GM12878 (cell line): ENCODE data around the gene LMX1A. TPM values are rescaled to one million over a fixed set of nuclear protein-coding genes. Genes with fewer than 3 reads are reported as not detected.

Experiments used
- ATAC-seq: fragments of 200-7000 bp; cut with Tn5 transposase; 3 replicates; pipeline ENCODE4 v1.9.1; 2020; ENCODE audit warnings: mild to moderate bottlenecking, moderate library complexity
- Bru-seq: library from RNA; stranded (reverse); fragments of 400-500 nt; gene quantifications from one replicate; lab custom pipeline; 2021; lab: Mats Ljungman, UMichigan
- BruChase-seq, 2 experiments: library from RNA; stranded (reverse); fragments of 400-500 nt; gene quantifications; one replicate each; lab custom pipeline; 2021; lab: Mats Ljungman, UMichigan
- BruUV-seq: library from RNA; stranded (reverse); fragments of 400-500 nt; replicated peaks from 2 replicates; lab custom pipeline; 2021; lab: Mats Ljungman, UMichigan
- CTCF ChIA-PET: fragments of 300-600 bp; sonication (Branson Sonifier 250); formaldehyde crosslinking; extraction: SDS; loops from one replicate; lab custom pipeline; 2021; ENCODE audit warnings: inconsistent platforms; lab: Yijun Ruan, JAX
- POLR2A ChIA-PET: fragments of 350-600 bp; formaldehyde crosslinking; extraction: SDS; loops from one replicate; lab custom pipeline; 2021; ENCODE audit warnings: inconsistent platforms; lab: Charles Lee
- RAD21 ChIA-PET: fragments of 300-600 bp; sonication (Branson Sonifier 250); formaldehyde crosslinking; loops from one replicate; lab custom pipeline; 2023; ENCODE audit warnings: antibody characterized with exemption; ENCODE audit not compliant: unreplicated experiment; lab: Charles Lee
- SMC1A ChIA-PET: fragments of 300-600 bp; sonication (Branson Sonifier 250); formaldehyde crosslinking; loops from one replicate; lab custom pipeline; 2023; ENCODE audit not compliant: unreplicated experiment, uncharacterized antibody; lab: Charles Lee
- DNase-seq: peaks from one replicate; pipeline ENCODE4 v3.0.0-alpha.2; 2011; ENCODE audit warnings: low read depth, low spot score
- FAIRE-seq: peaks from 3 replicates; lab custom pipeline; 2011; peaks lifted over from hg19 to GRCh38; lab: Jason Lieb, UNC
- H2AFZ ChIP-seq: 2 replicates; pipeline ENCODE4 v1.6.0; 2011; ENCODE audit warnings: low read depth, low read length, control low read depth; ENCODE audit not compliant: control insufficient read depth
- H3K27ac ChIP-seq: 2 replicates; pipeline ENCODE4 v1.5.1; 2011; ENCODE audit warnings: control low read depth; ENCODE audit not compliant: control insufficient read depth, insufficient read depth
- H3K27me3 ChIP-seq, 2 experiments: replicated peaks in 1 of 2; 2 replicates each; pipeline versions ENCODE4 v1.6.0 to v1.6.1; 2011; ENCODE audit warnings: low read length in 1 of 2; ENCODE audit not compliant: control insufficient read depth in 2 of 2, insufficient read depth in 2 of 2
- H3K36me3 ChIP-seq, 2 experiments: 2 replicates each; pipeline ENCODE4 v1.5.1; 2011; ENCODE audit warnings: low read length in 1 of 2; ENCODE audit not compliant: control insufficient read depth in 2 of 2, insufficient read depth in 2 of 2
- H3K4me1 ChIP-seq: 2 replicates; pipeline ENCODE4 v1.6.1; 2011; ENCODE audit warnings: mild to moderate bottlenecking, low read length, moderate library complexity, mixed read lengths; ENCODE audit not compliant: control insufficient read depth, insufficient read depth
- H3K4me2 ChIP-seq: 2 replicates; pipeline ENCODE4 v1.6.0; 2011; ENCODE audit warnings: control low read depth; ENCODE audit not compliant: control insufficient read depth, insufficient read depth
- H3K4me3 ChIP-seq: fragments of 200-600 bp; sonication (generic); 2 replicates; pipeline ENCODE4 v1.5.1; 2016
- H3K79me2 ChIP-seq: 2 replicates; pipeline ENCODE4 v1.6.0; 2011; ENCODE audit warnings: low read length; ENCODE audit not compliant: control insufficient read depth, insufficient read depth
- H3K9ac ChIP-seq: 2 replicates; pipeline ENCODE4 v1.8.0; 2011; ENCODE audit warnings: low read length, control low read depth, mixed read lengths; ENCODE audit not compliant: control insufficient read depth, insufficient read depth
- H3K9me3 ChIP-seq: replicated peaks from 3 replicates; pipeline ENCODE4 v1.5.1; 2011; ENCODE audit warnings: mild to moderate bottlenecking, low read length; ENCODE audit not compliant: control insufficient read depth, insufficient read depth
- H4K20me1 ChIP-seq: 2 replicates; pipeline ENCODE4 v1.6.0; 2011; ENCODE audit not compliant: control insufficient read depth, insufficient read depth
- E2F8 ChIP-seq: fragments of 450-650 bp; IDR thresholded peaks from 2 replicates; pipeline ENCODE4 v1.6.1; 2018; ENCODE audit warnings: mild to moderate bottlenecking, low read depth, moderate library complexity; ENCODE audit not compliant: partially characterized antibody
- HDAC6 ChIP-seq: fragments of 200-600 bp; sonication (generic); IDR thresholded peaks from one replicate; pipeline ENCODE4 v1.8.0; 2017; ENCODE audit warnings: antibody characterized with exemption; ENCODE audit not compliant: unreplicated experiment
- MEF2B ChIP-seq: fragments of 450-650 bp; IDR thresholded peaks from 2 replicates; pipeline ENCODE4 v1.6.1; 2018; ENCODE audit warnings: mild to moderate bottlenecking, moderate library complexity; ENCODE audit not compliant: partially characterized antibody, poor library complexity, severe bottlenecking
- MYB ChIP-seq: fragments of 150-350 bp; IDR thresholded peaks from 2 replicates; pipeline ENCODE4 v1.6.1; 2014; ENCODE audit warnings: mild to moderate bottlenecking, low read depth, low read length, borderline replicate concordance
- PKNOX1 ChIP-seq: fragments of 450-650 bp; IDR thresholded peaks from 2 replicates; pipeline ENCODE4 v1.6.1; 2016; ENCODE audit warnings: mild to moderate bottlenecking
- RELA ChIP-seq: fragments of 450-650 bp; IDR thresholded peaks from 2 replicates; pipeline ENCODE4 v1.8.0; 2014; ENCODE audit warnings: borderline replicate concordance; ENCODE audit not compliant: partially characterized antibody
- SIX5 ChIP-seq: IDR thresholded peaks from 2 replicates; pipeline ENCODE4 v1.6.1; 2011; ENCODE audit warnings: mild to moderate bottlenecking, low read depth, low read length, moderate library complexity; ENCODE audit not compliant: severe bottlenecking
- WRNIP1 ChIP-seq: IDR thresholded peaks from 2 replicates; pipeline ENCODE4 v1.6.1; 2011; ENCODE audit warnings: low read depth, low read length, improper control_type of control experiment, borderline replicate concordance
- ZNF207 ChIP-seq: fragments of 450-650 bp; IDR thresholded peaks from 2 replicates; pipeline ENCODE4 v1.6.1; 2014; ENCODE audit warnings: antibody characterized with exemption, mild to moderate bottlenecking, borderline replicate concordance
- WGBS: methylation state at CpG from one replicate; pipeline ENCODE4 v1.1.6; 2016; ENCODE audit warnings: low lambda C conversion rate; ENCODE audit not compliant: insufficient replicate concordance, insufficient coverage; ENCODE audit errors: missing lambda C conversion rate; 5-methylcytosine and 5-hydroxymethylcytosine counted together
- in situ Hi-C: fragments of 300-500 bp; cut with MboI; formaldehyde crosslinking; loops from 9 replicates; pipeline ENCODE4 v1.14.3; 2018; ENCODE audit warnings: mixed read lengths
- intact Hi-C: fragments of 100-400 bp; cut with micrococcal nuclease; formaldehyde crosslinking; loops from one replicate; pipeline ENCODE4 v1.14.2; 2022; ENCODE audit not compliant: unreplicated experiment
- long read RNA-seq, 2 experiments: library from polyadenylated mRNA; unstranded; transcript quantifications; one replicate each; pipeline ENCODE4 v2.0.0, GENCODE V29; 2019 to 2020
- polyA minus RNA-seq, 3 experiments: library from RNA; depleted of rRNA, polyadenylated mRNA; stranded (reverse); fragments of >200 nt; gene quantifications; 2 replicates each; pipeline ENCODE4 v1.2.3, GENCODE V29; 2011
- polyA plus RNA-seq, 11 experiments: library from polyadenylated mRNA; depleted of rRNA in 4 of 11; unstranded in 6 of 11; stranded (reverse) in 5 of 11; fragments of >200 nt; fragmentation: Nextera tagmentation in 4 of 11; fragmentation: Illumina TruSeq in 1 of 11; extraction: Ambion mirVana in 4 of 11; extraction: Trizol in 1 of 11; gene quantifications; 1 replicate in 1 of 11; 2 replicates in 10 of 11; pipeline versions ENCODE4 v1.2.1 to v1.2.3, GENCODE V29; 2011 to 2016; ENCODE audit warnings: inconsistent platforms in 2 of 11, missing spikeins in 2 of 11, low read depth in 1 of 11
- total RNA-seq, 4 experiments: library from RNA; depleted of rRNA in 3 of 4; stranded (reverse); fragments of >200 nt in 3 of 4; fragmentation: Illumina TruSeq in 1 of 4; extraction: Trizol in 1 of 4; gene quantifications; 2 replicates each; pipeline versions ENCODE4 v1.2.1 to v1.2.3, GENCODE V29; 2013 to 2021
- TF ChIP-seq, protein P1 (sequence below): fragments of 450-650 bp; IDR thresholded peaks from 2 replicates; pipeline ENCODE4 v1.6.1; 2018; ENCODE audit warnings: borderline replicate concordance, mild to moderate bottlenecking; ENCODE audit not compliant: partially characterized antibody
- TF ChIP-seq, protein P2 (sequence below): IDR thresholded peaks from 2 replicates; pipeline ENCODE4 v1.6.1; 2012; ENCODE audit warnings: low read depth, low read length, improper control_type of control experiment

LMX1A gene
- not detected in 2 replicates for total RNA-seq (2013; cell fraction: nucleolus; rRNA removed)
- not detected in 2 replicates for total RNA-seq (2014; rRNA removed)
- not detected in 2 replicates for total RNA-seq (2014; rRNA removed; fragmentation: Illumina TruSeq; extraction: Trizol)
- not detected in 2 replicates for total RNA-seq (2021)
- not detected for polyA plus RNA-seq (2011; ENCODE audit: low read depth)
- polyA plus RNA-seq (2011; rRNA removed): not detected in 2 replicates
- not detected in 2 replicates for polyA plus RNA-seq (2011; cell fraction: cytosol; rRNA removed)
- not detected in 2 replicates for polyA plus RNA-seq (2011; cell fraction: nucleus; rRNA removed)
- polyA plus RNA-seq (2012): not detected in 2 replicates
- polyA plus RNA-seq (2014; fragmentation: Illumina TruSeq; extraction: Trizol): not detected in 2 replicates
- not detected for polyA plus RNA-seq (2014; fragmentation: Nextera tagmentation; extraction: Ambion mirVana)
- polyA plus RNA-seq (2014; rRNA removed): not detected in 2 replicates
- not detected for polyA plus RNA-seq (2016; fragmentation: Nextera tagmentation; extraction: Ambion mirVana)
- polyA minus RNA-seq (2011; rRNA and poly(A)+ RNA removed): not detected in 2 replicates
- polyA minus RNA-seq (2011; cell fraction: cytosol; rRNA and poly(A)+ RNA removed): not detected in 2 replicates
- polyA minus RNA-seq (2011; cell fraction: nucleus; rRNA and poly(A)+ RNA removed): not detected in 2 replicates
- not detected for Bru-seq, nascent RNA
- not detected for BruChase-seq, experiment 1, labeled RNA remaining after a 6-hour chase
- not detected for BruChase-seq, experiment 2, labeled RNA remaining after a 2-hour chase
- long read RNA-seq, experiment 1: 0 reads
- long read RNA-seq, experiment 2, partial matches to known transcripts: 0 of 1 reads
- long read RNA-seq, experiment 2, other reads (novel, unspliced or antisense): 1 of 1 reads

GRCh38 chr1:165355977-165356811 lies at the start of gene LMX1A:
Gene LMX1A (minus strand): TSS chr1:165356715. CDS start chr1:165355559, 1,156 bp downstream.
- SMC1A ChIA-PET: no interaction called here
- TF ChIP-seq, protein P1, sequence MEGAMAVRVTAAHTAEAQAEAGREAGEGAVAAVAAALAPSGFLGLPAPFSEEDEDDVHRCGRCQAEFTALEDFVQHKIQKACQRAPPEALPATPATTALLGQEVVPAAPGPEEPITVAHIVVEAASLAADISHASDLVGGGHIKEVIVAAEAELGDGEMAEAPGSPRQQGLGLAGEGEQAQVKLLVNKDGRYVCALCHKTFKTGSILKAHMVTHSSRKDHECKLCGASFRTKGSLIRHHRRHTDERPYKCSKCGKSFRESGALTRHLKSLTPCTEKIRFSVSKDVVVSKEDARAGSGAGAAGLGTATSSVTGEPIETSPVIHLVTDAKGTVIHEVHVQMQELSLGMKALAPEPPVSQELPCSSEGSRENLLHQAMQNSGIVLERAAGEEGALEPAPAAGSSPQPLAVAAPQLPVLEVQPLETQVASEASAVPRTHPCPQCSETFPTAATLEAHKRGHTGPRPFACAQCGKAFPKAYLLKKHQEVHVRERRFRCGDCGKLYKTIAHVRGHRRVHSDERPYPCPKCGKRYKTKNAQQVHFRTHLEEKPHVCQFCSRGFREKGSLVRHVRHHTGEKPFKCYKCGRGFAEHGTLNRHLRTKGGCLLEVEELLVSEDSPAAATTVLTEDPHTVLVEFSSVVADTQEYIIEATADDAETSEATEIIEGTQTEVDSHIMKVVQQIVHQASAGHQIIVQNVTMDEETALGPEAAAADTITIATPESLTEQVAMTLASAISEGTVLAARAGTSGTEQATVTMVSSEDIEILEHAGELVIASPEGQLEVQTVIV: no peak
- TF ChIP-seq HDAC6 (no peak), PKNOX1 (no peak), WRNIP1 (no peak), E2F8 (no peak), MEF2B (no peak), RELA (no peak), ZNF207 (no peak), SIX5 (no peak), MYB (no peak)
- TF ChIP-seq, protein P2, sequence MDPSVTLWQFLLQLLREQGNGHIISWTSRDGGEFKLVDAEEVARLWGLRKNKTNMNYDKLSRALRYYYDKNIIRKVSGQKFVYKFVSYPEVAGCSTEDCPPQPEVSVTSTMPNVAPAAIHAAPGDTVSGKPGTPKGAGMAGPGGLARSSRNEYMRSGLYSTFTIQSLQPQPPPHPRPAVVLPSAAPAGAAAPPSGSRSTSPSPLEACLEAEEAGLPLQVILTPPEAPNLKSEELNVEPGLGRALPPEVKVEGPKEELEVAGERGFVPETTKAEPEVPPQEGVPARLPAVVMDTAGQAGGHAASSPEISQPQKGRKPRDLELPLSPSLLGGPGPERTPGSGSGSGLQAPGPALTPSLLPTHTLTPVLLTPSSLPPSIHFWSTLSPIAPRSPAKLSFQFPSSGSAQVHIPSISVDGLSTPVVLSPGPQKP: no peak

More at GRCh38 chr1:165355977-165356811, at the start of gene LMX1A:
- no TSS peak for BruUV-seq
- WGBS: 23% methylated on average over 60 of the region's 88 CpGs
- FAIRE-seq: no peak
- Histone ChIP-seq H3K9me3 (no peaks in the 10 kb centered on the region), H3K27ac (no peak within 1 kb of the TSS), H2AFZ (no peak within 1 kb of the TSS), H3K4me2 (no peak within 1 kb of the TSS), H3K36me3 (no peaks in the 10 kb centered on the region), H3K4me3 (no peak within 1 kb of the TSS), H3K9ac (no peak within 1 kb of the TSS), H3K79me2 (no peaks in the 10 kb centered on the region), H3K27me3 (peaks cover 14% of the 10 kb centered on the region in 2 experiments), H4K20me1 (no peaks in the 10 kb centered on the region), H3K4me1 (no peaks in the 10 kb centered on the region)
- ChIA-PET POLR2A (no interaction called here), RAD21 (no interaction called here), CTCF (no interaction called here)
- in situ Hi-C loops: no loop called here
- ATAC-seq: no peak
- intact Hi-C loops: no loop called here
- DNase-seq: no peak
